Glutamatergic neuron (in vitro differentiated cells): ENCODE data around the gene ATP6V0B. TPM values are rescaled to one million over a fixed set of nuclear protein-coding genes. Genes with fewer than 3 reads are reported as not detected.

ENCODE experiments used
- DNase-seq: peaks from one replicate; pipeline ENCODE4 v3.0.0; 2022
- H3K27ac Mint-ChIP-seq: one replicate; pipeline ENCODE4 v1.8.0; 2020; ENCODE audit warnings: mild to moderate bottlenecking, mixed read lengths, inconsistent platforms; ENCODE audit not compliant: unreplicated experiment
- H3K27me3 Mint-ChIP-seq: one replicate; pipeline ENCODE4 v1.8.0; 2020; ENCODE audit warnings: mild to moderate bottlenecking, moderate library complexity, mixed read lengths, inconsistent platforms; ENCODE audit not compliant: unreplicated experiment
- H3K36me3 Mint-ChIP-seq: one replicate; pipeline ENCODE4 v1.8.0; 2020; ENCODE audit warnings: mild to moderate bottlenecking, mixed read lengths, inconsistent platforms; ENCODE audit not compliant: unreplicated experiment
- H3K4me1 Mint-ChIP-seq: one replicate; pipeline ENCODE4 v1.8.0; 2020; ENCODE audit warnings: mild to moderate bottlenecking, low read depth, mixed read lengths, inconsistent platforms; ENCODE audit not compliant: unreplicated experiment
- H3K4me3 Mint-ChIP-seq: one replicate; pipeline ENCODE4 v1.8.0; 2020; ENCODE audit warnings: mild to moderate bottlenecking, mixed read lengths, inconsistent platforms; ENCODE audit not compliant: unreplicated experiment
- H3K9me3 Mint-ChIP-seq: one replicate; pipeline ENCODE4 v1.8.0; 2020; ENCODE audit warnings: mild to moderate bottlenecking, moderate library complexity, mixed read lengths, inconsistent platforms; ENCODE audit not compliant: unreplicated experiment
- CTCF ChIP-seq: fragments of 200-600 bp; sonication (generic); IDR thresholded peaks from one replicate; pipeline ENCODE4 v1.5.0; 2021; ENCODE audit not compliant: partially characterized antibody, unreplicated experiment
- total RNA-seq: library from RNA; stranded (reverse); fragmentation: NEBNext Ultra II Directional; extraction: Animal tissue kit (Norgen Biotek cat#: 25700); gene quantifications from one replicate; pipeline ENCODE4 v1.2.1, GENCODE V29; 2021; ENCODE audit not compliant: unreplicated experiment

Gene ATP6V0B
- total RNA-seq, 1 donor from 2014 or later = 208 TPM

GRCh38 chr1:43956234-43956633 lies 18.5 kb upstream of the ATP6V0B start:
- Mint-ChIP-seq H3K36me3 (no peaks in the 10 kb centered on the region), H3K4me1 (no peaks in the 10 kb centered on the region), H3K9me3 (peaks cover 2% of the 10 kb centered on the region), H3K27ac (no peak overlapping the region), H3K27me3 (peaks cover 1% of the 10 kb centered on the region), H3K4me3 (no peak overlapping the region)
- no peak for DNase-seq
- no peak for TF ChIP-seq CTCF

GRCh38 chr1:43957407-43958040 lies 17.2 kb upstream of the ATP6V0B start:
- Mint-ChIP-seq H3K9me3 (peaks cover 2% of the 10 kb centered on the region), H3K27ac (no peak overlapping the region), H3K27me3 (peaks cover 1% of the 10 kb centered on the region), H3K4me1 (no peaks in the 10 kb centered on the region), H3K4me3 (no peak overlapping the region), H3K36me3 (no peaks in the 10 kb centered on the region)
- DNase-seq = no peak
- no peak for TF ChIP-seq CTCF

- no peak for DNase-seq
- Mint-ChIP-seq H3K4me3 (no peak overlapping the region), H3K36me3 (no peaks in the 10 kb centered on the region), H3K27me3 (peaks cover 1% of the 10 kb centered on the region), H3K4me1 (no peaks in the 10 kb centered on the region), H3K9me3 (peaks cover 2% of the 10 kb centered on the region), H3K27ac (no peak overlapping the region)
- no peak for TF ChIP-seq CTCF
These were observed 16.2 kb upstream of the ATP6V0B start for GRCh38 chr1:43958351-43959255.

GRCh38 chr1:43960798-43961197 lies 14.0 kb upstream of the ATP6V0B start:
- DNase-seq = no peak
- Mint-ChIP-seq H3K9me3 (peaks cover 2% of the 10 kb centered on the region), H3K36me3 (no peaks in the 10 kb centered on the region), H3K4me1 (no peaks in the 10 kb centered on the region), H3K27ac (no peak overlapping the region), H3K4me3 (no peak overlapping the region), H3K27me3 (peaks cover 1% of the 10 kb centered on the region)
- no peak for TF ChIP-seq CTCF

GRCh38 chr1:43961692-43962091 lies 13.1 kb upstream of the ATP6V0B start:
- no peak for TF ChIP-seq CTCF
- peaks cover 2% of the 10 kb centered on the region for H3K9me3 Mint-ChIP-seq
- DNase-seq = no peak
- H3K4me3 Mint-ChIP-seq = no peak overlapping the region
- H3K27ac Mint-ChIP-seq = no peak overlapping the region
- H3K27me3 Mint-ChIP-seq = peaks cover 1% of the 10 kb centered on the region
- no peaks in the 10 kb centered on the region for H3K36me3 Mint-ChIP-seq
- H3K4me1 Mint-ChIP-seq = no peaks in the 10 kb centered on the region
